SK-N-DZ (cell line): ENCODE data around the gene IL27RA.
"Not testable (repeated sequence)": the region's sequence is repeated elsewhere in the genome, so short reads cannot be mapped to it uniquely, and the experiment has no call there.

Source experiments
- DNase-seq: peaks from one replicate; pipeline ENCODE4 v3.0.0-alpha.2; 2015; ENCODE audit warnings: low spot score

IL27RA gene

GRCh38 chr19:14028901-14029300, 2.7 kb upstream of the IL27RA start:
- peak; percentile 43 for DNase-seq

- DNase-seq, result no peak
These were observed 404 bp upstream of the IL27RA start for GRCh38 chr19:14030997-14031718.

GRCh38 chr19:14033946-14034345, 2.4 kb downstream of the IL27RA start:
- DNase-seq, result no peak

GRCh38 chr19:14035159-14035558, 3.6 kb downstream of the IL27RA start:
- not testable (repeated sequence) for DNase-seq

- no peak for DNase-seq
These were observed 4.1 kb downstream of the IL27RA start for GRCh38 chr19:14035706-14036105.

- no peak for DNase-seq
These were observed 7.6 kb downstream of the IL27RA start for GRCh38 chr19:14039181-14039580.

GRCh38 chr19:14042659-14043608, 11.4 kb downstream of the IL27RA start:
- DNase-seq, result peak; percentile 63

GRCh38 chr19:14047866-14048265, 16.3 kb downstream of the IL27RA start:
- not testable (repeated sequence) for DNase-seq

- DNase-seq, result no peak
These were observed 17.0 kb downstream of the IL27RA start for GRCh38 chr19:14048443-14049153.

GRCh38 chr19:14050512-14050911, 18.9 kb downstream of the IL27RA start:
- no peak for DNase-seq

GRCh38 chr19:14050961-14051360, 19.4 kb downstream of the IL27RA start:
- DNase-seq, result not testable (repeated sequence)

GRCh38 chr19:14051980-14052379, 20.4 kb downstream of the IL27RA start:
- no peak for DNase-seq

GRCh38 chr19:14052470-14052869, 20.9 kb downstream of the IL27RA start:
- no peak for DNase-seq

- DNase-seq, result no peak
These were observed 21.5 kb downstream of the IL27RA start for GRCh38 chr19:14053032-14053431.

GRCh38 chr19:14053500-14053899, 21.9 kb downstream of the IL27RA start:
- no peak for DNase-seq

- DNase-seq, result no peak
These were observed 22.5 kb downstream of the IL27RA start for GRCh38 chr19:14054099-14054498.

GRCh38 chr19:14054721-14055120, 23.2 kb downstream of the IL27RA start:
- no peak for DNase-seq

- no peak for DNase-seq
These were observed 23.8 kb downstream of the IL27RA start for GRCh38 chr19:14055396-14055795.

- DNase-seq, result no peak
These were observed 24.6 kb downstream of the IL27RA start for GRCh38 chr19:14056069-14056666.

- no peak for DNase-seq
These were observed 25.3 kb downstream of the IL27RA start for GRCh38 chr19:14056741-14057356.
